Esophagus muscularis mucosa (tissue), 4 donors: ENCODE measurements around the gene TMEM243. TPM values are rescaled to one million over a fixed set of nuclear protein-coding genes. Genes with fewer than 3 reads are reported as not detected.
"Not testable (repeated sequence)": the region's sequence is repeated elsewhere in the genome, so short reads cannot be mapped to it uniquely, and the experiment has no call there.

ENCODE experiments used
- DNase-seq: peaks from one replicate; pipeline ENCODE4 v3.0.0-alpha.2; 2017; ENCODE audit errors: extremely low spot score
- H3K27ac ChIP-seq, 4 donors: fragments of 200-600 bp; sonication (generic); replicated peaks in 1 of 4; 1 replicate in 3 of 4; 2 replicates in 1 of 4; pipeline ENCODE4 v1.5.1; 2016 to 2019; ENCODE audit warnings: mild to moderate bottlenecking in 1 of 4
- H3K27me3 ChIP-seq, 4 donors: fragments of 200-600 bp; sonication (generic); one replicate each; pipeline versions ENCODE4 v1.5.1 to v1.6.0; 2016 to 2019
- H3K36me3 ChIP-seq, 4 donors: fragments of 200-600 bp; sonication (generic); one replicate each; pipeline ENCODE4 v1.5.1; 2016 to 2019
- H3K4me1 ChIP-seq, 4 donors: fragments of 200-600 bp; sonication (generic); one replicate each; pipeline ENCODE4 v1.5.1; 2016 to 2019
- H3K4me3 ChIP-seq, 4 donors: fragments of 200-600 bp; sonication (generic); 1 replicate in 2 of 4; 2 replicates in 2 of 4; pipeline ENCODE4 v1.5.1; 2016 to 2019; ENCODE audit warnings: mild to moderate bottlenecking in 4 of 4, moderate library complexity in 1 of 4
- H3K9me3 ChIP-seq, 4 donors: fragments of 200-600 bp; sonication (generic); 1 replicate in 3 of 4; 2 replicates in 1 of 4; pipeline ENCODE4 v1.5.1; 2016 to 2019
- EP300 ChIP-seq: sonication (generic); formaldehyde crosslinking; IDR thresholded peaks from one replicate; pipeline ENCODE4 v1.6.1; 2017; ENCODE audit warnings: antibody characterized with exemption
- POLR2A ChIP-seq: fragments of 450-650 bp; IDR thresholded peaks from one replicate; pipeline ENCODE4 v1.6.1; 2017; ENCODE audit warnings: antibody characterized with exemption, moderate library complexity, mild to moderate bottlenecking, low read depth
- POLR2AphosphoS5 ChIP-seq, 2 donors: sonication (generic); formaldehyde crosslinking; IDR thresholded peaks; one replicate each; pipeline ENCODE4 v1.6.1; 2017; ENCODE audit warnings: antibody characterized with exemption in 2 of 2
- WGBS: methylation state at CpG from one replicate; pipeline ENCODE4 v1.1.5; 2018; 5-methylcytosine and 5-hydroxymethylcytosine counted together
- intact Hi-C: fragments of 100-400 bp; cut with DNase I; formaldehyde crosslinking; loops from one replicate; pipeline ENCODE4 v1.15.1; 2023
- total RNA-seq, 4 donors: library from RNA; depleted of rRNA; stranded (reverse); fragments of >200 nt; gene quantifications; one replicate each; pipeline versions ENCODE4 v1.1.0 to v1.2.1, GENCODE V29; 2016
- TF ChIP-seq, protein P1 (sequence below), 3 experiments: fragments of 200-600 bp in 2 of 3; fragments of 450-650 bp in 1 of 3; sonication (generic) in 2 of 3; IDR thresholded peaks; one replicate each; pipeline ENCODE4 v1.5.1; 2017 to 2019; ENCODE audit warnings: antibody characterized with exemption in 3 of 3, mild to moderate bottlenecking in 2 of 3, moderate library complexity in 1 of 3

Gene TMEM243
- total RNA-seq, 4 donors from 2014 or later, result 15.0 to 27.9 (median 19.8) TPM

- TF ChIP-seq, protein P1, sequence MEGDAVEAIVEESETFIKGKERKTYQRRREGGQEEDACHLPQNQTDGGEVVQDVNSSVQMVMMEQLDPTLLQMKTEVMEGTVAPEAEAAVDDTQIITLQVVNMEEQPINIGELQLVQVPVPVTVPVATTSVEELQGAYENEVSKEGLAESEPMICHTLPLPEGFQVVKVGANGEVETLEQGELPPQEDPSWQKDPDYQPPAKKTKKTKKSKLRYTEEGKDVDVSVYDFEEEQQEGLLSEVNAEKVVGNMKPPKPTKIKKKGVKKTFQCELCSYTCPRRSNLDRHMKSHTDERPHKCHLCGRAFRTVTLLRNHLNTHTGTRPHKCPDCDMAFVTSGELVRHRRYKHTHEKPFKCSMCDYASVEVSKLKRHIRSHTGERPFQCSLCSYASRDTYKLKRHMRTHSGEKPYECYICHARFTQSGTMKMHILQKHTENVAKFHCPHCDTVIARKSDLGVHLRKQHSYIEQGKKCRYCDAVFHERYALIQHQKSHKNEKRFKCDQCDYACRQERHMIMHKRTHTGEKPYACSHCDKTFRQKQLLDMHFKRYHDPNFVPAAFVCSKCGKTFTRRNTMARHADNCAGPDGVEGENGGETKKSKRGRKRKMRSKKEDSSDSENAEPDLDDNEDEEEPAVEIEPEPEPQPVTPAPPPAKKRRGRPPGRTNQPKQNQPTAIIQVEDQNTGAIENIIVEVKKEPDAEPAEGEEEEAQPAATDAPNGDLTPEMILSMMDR (IDR thresholded peaks at IDR 0.05), result no peak
- no peak for TF ChIP-seq EP300
- no peak for TF ChIP-seq POLR2AphosphoS5 (IDR thresholded peaks at IDR 0.05)
- TF ChIP-seq POLR2A, result no peak
- WGBS, result 80% methylated on average over 1 of the region's 1 CpG
These were observed 13.2 kb downstream of the TMEM243 start for GRCh38 chr7:87206361-87206760.

GRCh38 chr7:87205701-87206100 lies 13.8 kb downstream of the TMEM243 start:
- H3K27ac ChIP-seq, H3K27me3 ChIP-seq, H3K4me3 ChIP-seq, DNase-seq, H3K36me3 ChIP-seq, intact Hi-C loops: not testable (repeated sequence)
- Histone ChIP-seq H3K4me1 (peaks cover 0 to 13% (median 3%) of the 10 kb centered on the region in 4 donors), H3K9me3 (peaks cover 0 to 18% (median 10%) of the 10 kb centered on the region in 4 donors)
- 100% methylated on average over 3 of the region's 3 CpGs for WGBS

More at GRCh38 chr7:87206361-87206760, 13.2 kb downstream of the TMEM243 start:
- no peak overlapping the region for H3K4me3 ChIP-seq
- DNase-seq, result no peak
- no peak overlapping the region for H3K27ac ChIP-seq
- peaks cover 0 to 13% (median 2%) of the 10 kb centered on the region in 4 donors for H3K4me1 ChIP-seq
- intact Hi-C loops, result no loop called here
- H3K27me3 ChIP-seq, result no peaks in the 10 kb centered on the region
- H3K9me3 ChIP-seq, result peaks cover 0 to 18% (median 10%) of the 10 kb centered on the region in 4 donors
- H3K36me3 ChIP-seq, result peaks cover 0 to 3% (median under 1%) of the 10 kb centered on the region in 4 donors

- Histone ChIP-seq H3K4me1 (peaks cover 0 to 13% (median 3%) of the 10 kb centered on the region in 4 donors), H3K27ac (no peak overlapping the region), H3K36me3 (peaks cover 0 to 6% (median 0%) of the 10 kb centered on the region in 4 donors), H3K9me3 (peaks cover 0 to 18% (median 10%) of the 10 kb centered on the region in 4 donors), H3K27me3 (no peaks in the 10 kb centered on the region), H3K4me3 (no peak overlapping the region)
- WGBS, result 75% methylated on average over 2 of the region's 3 CpGs
- TF ChIP-seq, protein P1 (IDR thresholded peaks at IDR 0.05), result no peak
- intact Hi-C loops, result loop anchor here (5.0 kb wide), 1 partner anchor 38 kb away; no protein-coding TSS in a partner anchor
- no peak for DNase-seq
These were observed 14.6 kb downstream of the TMEM243 start for GRCh38 chr7:87204933-87205332.

DNA sequence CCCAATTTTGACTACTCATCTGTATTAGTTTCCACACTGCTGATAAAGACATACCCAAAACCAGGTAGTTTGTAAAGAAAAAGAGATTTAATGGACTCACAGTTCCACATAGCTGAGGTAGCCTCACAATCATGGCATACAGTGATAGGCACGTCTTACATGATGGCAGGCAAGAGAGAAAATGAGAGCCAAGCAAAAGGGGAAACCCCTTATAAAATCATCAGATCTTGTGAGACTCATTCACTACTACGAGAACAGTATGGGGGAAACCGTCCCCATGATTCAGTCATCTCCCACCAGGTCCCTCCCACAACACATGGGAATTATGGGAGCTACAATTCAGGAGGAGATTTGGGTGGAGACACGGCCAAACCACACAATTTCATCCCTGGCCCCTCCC lies 15.6 kb downstream of the TMEM243 start:
- not testable (repeated sequence) for H3K27me3 ChIP-seq, DNase-seq, H3K36me3 ChIP-seq, H3K27ac ChIP-seq, H3K4me3 ChIP-seq
- WGBS, result 94% methylated on average over 4 of the region's 4 CpGs
- intact Hi-C loops, result loop anchor here (5.0 kb wide), 1 partner anchor 37 kb away; no protein-coding TSS in a partner anchor
- peaks cover 0 to 13% (median 6%) of the 10 kb centered on the region in 4 donors for H3K4me1 ChIP-seq
- peaks cover 0 to 18% (median 10%) of the 10 kb centered on the region in 4 donors for H3K9me3 ChIP-seq

DNA sequence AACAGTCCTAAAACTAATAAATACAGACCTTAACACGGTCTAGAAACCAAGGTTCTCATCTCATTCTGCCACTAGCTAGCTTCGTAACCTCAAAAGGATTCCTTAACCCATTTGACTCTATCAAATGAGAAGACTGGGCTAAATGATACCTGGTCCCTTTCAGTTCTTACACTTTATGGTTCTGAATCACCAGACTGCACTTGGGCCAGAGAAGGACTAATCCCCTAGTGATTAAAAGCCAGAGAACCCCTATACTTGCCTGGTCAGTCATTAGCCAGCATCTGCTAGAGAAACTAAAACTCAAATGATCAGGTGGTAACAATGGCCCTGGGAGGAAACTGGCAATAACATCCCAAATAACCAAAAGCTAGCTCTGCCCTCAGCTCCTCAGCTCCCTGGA lies 16.8 kb downstream of the TMEM243 start:
- Histone ChIP-seq H3K27me3 (no peaks in the 10 kb centered on the region), H3K4me3 (no peak overlapping the region), H3K9me3 (peaks cover 0 to 18% (median 10%) of the 10 kb centered on the region in 4 donors), H3K27ac (no peak overlapping the region), H3K4me1 (peaks cover 0 to 13% (median 6%) of the 10 kb centered on the region in 4 donors), H3K36me3 (peaks cover 0 to 16% (median 1%) of the 10 kb centered on the region in 4 donors)
- no peak for DNase-seq
- TF ChIP-seq, protein P1 (IDR thresholded peaks at IDR 0.05), result no peak
- TF ChIP-seq POLR2AphosphoS5 (IDR thresholded peaks at IDR 0.05), result no peak
- no peak for TF ChIP-seq EP300
- no peak for TF ChIP-seq POLR2A
- intact Hi-C loops, result loop anchor here (5.0 kb wide), 1 partner anchor 35 kb away; no protein-coding TSS in a partner anchor
- WGBS, result 94% methylated on average over 2 of the region's 2 CpGs

GRCh38 chr7:87202208-87202607 lies 17.3 kb downstream of the TMEM243 start:
- H3K36me3 ChIP-seq, result peaks cover 2 to 19% (median 5%) of the 10 kb centered on the region in 4 donors
- H3K9me3 ChIP-seq, result peaks cover 0 to 18% (median 10%) of the 10 kb centered on the region in 4 donors
- 94% methylated on average over 1 of the region's 1 CpG for WGBS
- peaks cover 0 to 13% (median 6%) of the 10 kb centered on the region in 4 donors for H3K4me1 ChIP-seq
- intact Hi-C loops, result loop anchor here (5.0 kb wide), 1 partner anchor 35 kb away; no protein-coding TSS in a partner anchor
- DNase-seq, result no peak
- TF ChIP-seq POLR2AphosphoS5 (IDR thresholded peaks at IDR 0.05), result no peak
- TF ChIP-seq, protein P1 (IDR thresholded peaks at IDR 0.05), result no peak
- no peak for TF ChIP-seq POLR2A
- TF ChIP-seq EP300, result no peak
- no peaks in the 10 kb centered on the region for H3K27me3 ChIP-seq
- H3K4me3 ChIP-seq, result no peak overlapping the region
- H3K27ac ChIP-seq, result no peak overlapping the region
